Endodermal cell (in vitro differentiated cells): ENCODE results near the gene RASAL2. TPM values are rescaled to one million over a fixed set of nuclear protein-coding genes. Genes with fewer than 3 reads are reported as not detected.
A peak's percentile ranks its signal among the peaks of the same experiment; 100 is the strongest.

Source experiments
- DNase-seq: peaks from one replicate; pipeline ENCODE4 v3.0.0-alpha.2; 2017
- H3K27ac ChIP-seq: 2 replicates; pipeline ENCODE4 v1.5.1; 2013; ENCODE audit warnings: mild to moderate bottlenecking, low read depth, low read length, moderate library complexity
- H3K27me3 ChIP-seq: 2 replicates; pipeline ENCODE4 v1.6.1; 2013; ENCODE audit warnings: mild to moderate bottlenecking, low read length, moderate library complexity; ENCODE audit not compliant: insufficient read depth, control insufficient read depth, poor library complexity, severe bottlenecking
- H3K36me3 ChIP-seq: 2 replicates; pipeline ENCODE4 v1.7.0; 2013; ENCODE audit warnings: mild to moderate bottlenecking, low read length, moderate library complexity; ENCODE audit not compliant: control insufficient read depth, insufficient read depth
- H3K4me1 ChIP-seq: one replicate; pipeline ENCODE4 v1.7.0; 2013; ENCODE audit warnings: low read length; ENCODE audit not compliant: control insufficient read depth, insufficient read depth
- H3K4me3 ChIP-seq: 2 replicates; pipeline ENCODE4 v1.5.1; 2013; ENCODE audit warnings: mild to moderate bottlenecking, low read length, moderate library complexity
- H3K9ac ChIP-seq: 2 replicates; pipeline ENCODE4 v1.6.1; 2013; ENCODE audit warnings: mild to moderate bottlenecking, low read length, moderate library complexity; ENCODE audit not compliant: poor library complexity, severe bottlenecking; ENCODE audit errors: extremely low read depth
- H3K9me3 ChIP-seq: 2 replicates; pipeline ENCODE4 v1.6.1; 2013; ENCODE audit warnings: mild to moderate bottlenecking, low read length, moderate library complexity; ENCODE audit not compliant: control insufficient read depth
- H3K27ac Mint-ChIP-seq: 2 replicates; pipeline ENCODE4 v1.8.0; 2020; ENCODE audit warnings: mixed read lengths
- H3K27me3 Mint-ChIP-seq: 2 replicates; pipeline ENCODE4 v1.8.0; 2021; ENCODE audit warnings: mild to moderate bottlenecking, mixed read lengths; ENCODE audit not compliant: insufficient read depth
- H3K36me3 Mint-ChIP-seq: 2 replicates; pipeline ENCODE4 v1.8.0; 2020; ENCODE audit warnings: low read depth, mixed read lengths
- H3K4me1 Mint-ChIP-seq: 2 replicates; pipeline ENCODE4 v1.8.0; 2020; ENCODE audit warnings: mixed read lengths
- H3K4me3 Mint-ChIP-seq: 2 replicates; pipeline ENCODE4 v1.8.0; 2020; ENCODE audit warnings: mild to moderate bottlenecking, moderate library complexity, mixed read lengths
- H3K9me3 Mint-ChIP-seq: 2 replicates; pipeline ENCODE4 v1.8.0; 2020; ENCODE audit warnings: mild to moderate bottlenecking, mixed read lengths
- CTCF ChIP-seq: fragments of 200-600 bp; sonication (generic); conservative IDR thresholded peaks from 2 replicates; pipeline ENCODE4 v1.5.0; 2021; ENCODE audit warnings: antibody characterized with exemption, mild to moderate bottlenecking
- WGBS, 2 experiments: methylation state at CpG; one replicate each; pipeline versions ENCODE4 v1.1.5 to v1.1.7; 2013; ENCODE audit warnings: missing lambda C conversion rate in 2 of 2, mixed read lengths in 1 of 2; ENCODE audit not compliant: insufficient coverage in 1 of 2, insufficient read length in 1 of 2; 5-methylcytosine and 5-hydroxymethylcytosine counted together
- total RNA-seq, 2 donors: library from RNA; stranded (reverse); fragmentation: NEBNext Ultra II Directional in 1 of 2; extraction: Animal tissue kit (Norgen Biotek cat#: 25700) in 1 of 2; gene quantifications; 2 replicates in 1 of 2; 3 replicates in 1 of 2; pipeline ENCODE4 v1.2.1, GENCODE V29; 2021

RASAL2 gene
- total RNA-seq, 2 donors from 2014 or later, result 21.8 to 22.1 TPM

- Mint-ChIP-seq H3K9me3 (no peaks in the 10 kb centered on the region), H3K27me3 (peaks cover 32% of the 10 kb centered on the region), H3K4me1 (peaks cover 45% of the 10 kb centered on the region)
Observed at GRCh38 chr1:178051071-178051470, 42.8 kb upstream of the RASAL2 start.

GRCh38 chr1:178052650-178053461 lies 41.0 kb upstream of the RASAL2 start:
- WGBS, 2 experiments, result 71 to 82% methylated on average over 7 to 10 of the region's 10 CpGs
- Histone ChIP-seq H3K36me3 (no peaks in the 10 kb centered on the region), H3K9me3 (no peaks in the 10 kb centered on the region), H3K4me3 (no peak overlapping the region), H3K27ac (no peak overlapping the region), H3K9ac (no peak overlapping the region), H3K4me1 (peaks cover 7% of the 10 kb centered on the region), H3K27me3 (peaks cover 48% of the 10 kb centered on the region)
- peaks cover 35% of the 10 kb centered on the region for H3K27me3 Mint-ChIP-seq
- no peak overlapping the region for H3K4me3 Mint-ChIP-seq
- H3K27ac Mint-ChIP-seq, result peak overlapping the region; percentile 50
- H3K36me3 Mint-ChIP-seq, result no peaks in the 10 kb centered on the region
- DNase-seq, result no peak
- H3K4me1 Mint-ChIP-seq, result peaks cover 40% of the 10 kb centered on the region
- TF ChIP-seq CTCF, result no peak
- H3K9me3 Mint-ChIP-seq, result no peaks in the 10 kb centered on the region

More at GRCh38 chr1:178051071-178051470, 42.8 kb upstream of the RASAL2 start:
- Histone ChIP-seq H3K36me3 (no peaks in the 10 kb centered on the region), H3K9me3 (no peaks in the 10 kb centered on the region), H3K27me3 (peaks cover 39% of the 10 kb centered on the region), H3K4me1 (peaks cover 7% of the 10 kb centered on the region), H3K27ac (no peak overlapping the region), H3K4me3 (no peak overlapping the region), H3K9ac (no peak overlapping the region)
- H3K36me3 Mint-ChIP-seq, result no peaks in the 10 kb centered on the region
- no peak overlapping the region for H3K4me3 Mint-ChIP-seq
- TF ChIP-seq CTCF, result no peak
- DNase-seq, result no peak
- H3K27ac Mint-ChIP-seq, result peak overlapping the region; percentile 65
- 36% methylated on average over 3 of the region's 3 CpGs; no CpG with 5 or more reads in 1 of the 2 experiments for WGBS, 2 experiments

- Histone ChIP-seq H3K9ac (no peak overlapping the region), H3K4me3 (no peak overlapping the region), H3K36me3 (no peaks in the 10 kb centered on the region), H3K27ac (no peak overlapping the region), H3K9me3 (no peaks in the 10 kb centered on the region), H3K27me3 (peaks cover 50% of the 10 kb centered on the region), H3K4me1 (peaks cover 12% of the 10 kb centered on the region)
- DNase-seq, result peak; percentile 89
- peak; percentile 73 for TF ChIP-seq CTCF
- peaks cover 37% of the 10 kb centered on the region for H3K27me3 Mint-ChIP-seq
- peaks cover 46% of the 10 kb centered on the region for H3K4me1 Mint-ChIP-seq
- no peak overlapping the region for H3K27ac Mint-ChIP-seq
- 45 to 54% methylated on average over 5 of the region's 5 CpGs for WGBS, 2 experiments
- H3K36me3 Mint-ChIP-seq, result no peaks in the 10 kb centered on the region
- no peak overlapping the region for H3K4me3 Mint-ChIP-seq
- no peaks in the 10 kb centered on the region for H3K9me3 Mint-ChIP-seq
Observed at GRCh38 chr1:178055093-178055492, 38.8 kb upstream of the RASAL2 start.
